A549 (cell line): Measurements from ENCODE around the gene TMEM101.

Experiments
- CEBPB ChIP-seq, 2 experiments: fragments of >200 bp in 1 of 2; sonication (Bioruptor Twin) in 1 of 2; formaldehyde crosslinking in 1 of 2; IDR thresholded peaks; 2 replicates each; pipeline ENCODE4 v1.6.1; 2012 to 2016
- CHD2 ChIP-seq: fragments of 150-350 bp; IDR thresholded peaks from 2 replicates; pipeline ENCODE4 v1.6.1; 2014; ENCODE audit warnings: low read length; ENCODE audit not compliant: partially characterized antibody
- KDM1A ChIP-seq: fragments of 200-600 bp; sonication (generic); IDR thresholded peaks from 2 replicates; pipeline ENCODE4 v1.6.1; 2016; ENCODE audit warnings: low read depth, mild to moderate bottlenecking
- PHF8 ChIP-seq: fragments of 200-600 bp; sonication (generic); IDR thresholded peaks from 2 replicates; pipeline ENCODE4 v1.6.1; 2016; ENCODE audit warnings: low read depth, mild to moderate bottlenecking, antibody characterized with exemption, moderate library complexity, borderline replicate concordance
- POLR2A ChIP-seq: IDR thresholded peaks from 2 replicates; pipeline ENCODE4 v1.6.1; 2012; ENCODE audit warnings: mild to moderate bottlenecking, low read length
- POLR2AphosphoS2 ChIP-seq: conservative IDR thresholded peaks from 2 replicates; pipeline ENCODE4 v1.6.1; 2012; ENCODE audit warnings: low read length, improper control_type of control experiment, inconsistent platforms
- RAD21 ChIP-seq, 2 experiments: fragments of >200 bp in 1 of 2; sonication (Bioruptor Twin) in 1 of 2; formaldehyde crosslinking in 1 of 2; IDR thresholded peaks in 1 of 2; conservative IDR thresholded peaks in 1 of 2; 2 replicates in 1 of 2; 3 replicates in 1 of 2; pipeline ENCODE4 v1.6.1; 2012 to 2018; ENCODE audit warnings: inconsistent platforms in 1 of 2
- SMC3 ChIP-seq: fragments of >200 bp; sonication (Bioruptor Twin); formaldehyde crosslinking; IDR thresholded peaks from 3 replicates; pipeline ENCODE4 v1.6.1; 2018; ENCODE audit warnings: inconsistent platforms
- ZC3H11A ChIP-seq: fragments of 450-650 bp; IDR thresholded peaks from 2 replicates; pipeline ENCODE4 v1.6.1; 2014; ENCODE audit warnings: antibody characterized with exemption, mild to moderate bottlenecking
- ZFP36 ChIP-seq: fragments of 450-650 bp; IDR thresholded peaks from 2 replicates; pipeline ENCODE4 v1.6.1; 2014; ENCODE audit warnings: borderline replicate concordance; ENCODE audit not compliant: partially characterized antibody
- TF ChIP-seq, protein P1 (sequence below): fragments of >200 bp; sonication (Bioruptor Twin); formaldehyde crosslinking; IDR thresholded peaks from 3 replicates; pipeline ENCODE4 v1.5.1; 2016
- TF ChIP-seq, protein P2 (sequence below): IDR thresholded peaks from 2 replicates; pipeline ENCODE4 v1.6.1; 2012
- TF ChIP-seq, protein P3 (sequence below): fragments of 200-600 bp; sonication (generic); IDR thresholded peaks from 2 replicates; pipeline ENCODE4 v1.6.1; 2016; ENCODE audit warnings: antibody characterized with exemption, mild to moderate bottlenecking, moderate library complexity

DNA sequence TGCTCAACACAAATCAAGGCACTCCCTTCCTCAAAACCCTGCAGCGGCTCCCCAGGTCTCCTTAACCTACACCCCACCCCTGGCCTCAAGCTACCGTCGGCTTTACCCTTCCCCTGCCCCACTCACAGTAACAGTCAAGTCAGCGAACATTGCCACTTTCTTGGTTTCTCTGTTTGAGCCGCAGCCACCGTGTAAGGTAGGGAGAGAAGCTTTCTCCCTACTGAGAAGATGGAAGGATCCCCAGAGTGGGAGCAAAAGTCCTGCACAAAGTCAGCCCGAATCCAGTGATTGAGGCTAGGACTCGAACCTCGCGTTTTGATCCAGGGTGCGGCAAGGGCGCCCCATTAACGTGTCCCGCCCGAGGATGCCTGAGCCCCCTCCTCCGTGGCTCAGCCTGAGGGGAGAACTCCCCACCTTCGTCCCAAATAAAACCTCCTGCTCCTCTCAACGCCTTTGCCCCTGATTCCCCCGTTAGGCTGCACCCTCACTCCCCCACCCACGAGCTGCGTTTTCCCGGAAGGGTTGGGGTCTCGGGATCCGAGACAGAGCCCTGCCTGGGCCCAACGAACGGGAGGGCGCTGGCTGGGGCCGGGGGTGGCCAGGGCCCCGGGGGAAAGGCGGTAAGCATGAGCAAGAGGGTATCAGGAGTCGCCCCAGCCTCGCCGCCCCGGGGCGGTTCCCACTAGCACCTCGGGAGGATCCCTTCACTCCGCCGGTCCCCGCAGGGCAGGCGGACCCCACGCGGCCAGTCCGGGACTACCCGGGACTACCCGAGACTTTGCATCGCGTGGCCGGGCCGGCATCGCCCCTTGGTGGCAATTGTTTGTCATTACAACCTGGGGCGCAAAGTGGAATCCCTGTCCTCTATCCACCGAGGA lies 20.3 kb downstream of the TMEM101 start:
- TF ChIP-seq, protein P1, sequence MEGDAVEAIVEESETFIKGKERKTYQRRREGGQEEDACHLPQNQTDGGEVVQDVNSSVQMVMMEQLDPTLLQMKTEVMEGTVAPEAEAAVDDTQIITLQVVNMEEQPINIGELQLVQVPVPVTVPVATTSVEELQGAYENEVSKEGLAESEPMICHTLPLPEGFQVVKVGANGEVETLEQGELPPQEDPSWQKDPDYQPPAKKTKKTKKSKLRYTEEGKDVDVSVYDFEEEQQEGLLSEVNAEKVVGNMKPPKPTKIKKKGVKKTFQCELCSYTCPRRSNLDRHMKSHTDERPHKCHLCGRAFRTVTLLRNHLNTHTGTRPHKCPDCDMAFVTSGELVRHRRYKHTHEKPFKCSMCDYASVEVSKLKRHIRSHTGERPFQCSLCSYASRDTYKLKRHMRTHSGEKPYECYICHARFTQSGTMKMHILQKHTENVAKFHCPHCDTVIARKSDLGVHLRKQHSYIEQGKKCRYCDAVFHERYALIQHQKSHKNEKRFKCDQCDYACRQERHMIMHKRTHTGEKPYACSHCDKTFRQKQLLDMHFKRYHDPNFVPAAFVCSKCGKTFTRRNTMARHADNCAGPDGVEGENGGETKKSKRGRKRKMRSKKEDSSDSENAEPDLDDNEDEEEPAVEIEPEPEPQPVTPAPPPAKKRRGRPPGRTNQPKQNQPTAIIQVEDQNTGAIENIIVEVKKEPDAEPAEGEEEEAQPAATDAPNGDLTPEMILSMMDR = peak; percentile 96
- TF ChIP-seq SMC3 = peak; percentile 97
- no peak for TF ChIP-seq POLR2A
- no peak for TF ChIP-seq PHF8
- no peak for TF ChIP-seq KDM1A
- TF ChIP-seq, protein P2, sequence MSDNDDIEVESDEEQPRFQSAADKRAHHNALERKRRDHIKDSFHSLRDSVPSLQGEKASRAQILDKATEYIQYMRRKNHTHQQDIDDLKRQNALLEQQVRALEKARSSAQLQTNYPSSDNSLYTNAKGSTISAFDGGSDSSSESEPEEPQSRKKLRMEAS = peak; percentile 68; the same call in 1 of the 2 replicates
- peak; percentile 59 for TF ChIP-seq CHD2
- TF ChIP-seq, protein P3, sequence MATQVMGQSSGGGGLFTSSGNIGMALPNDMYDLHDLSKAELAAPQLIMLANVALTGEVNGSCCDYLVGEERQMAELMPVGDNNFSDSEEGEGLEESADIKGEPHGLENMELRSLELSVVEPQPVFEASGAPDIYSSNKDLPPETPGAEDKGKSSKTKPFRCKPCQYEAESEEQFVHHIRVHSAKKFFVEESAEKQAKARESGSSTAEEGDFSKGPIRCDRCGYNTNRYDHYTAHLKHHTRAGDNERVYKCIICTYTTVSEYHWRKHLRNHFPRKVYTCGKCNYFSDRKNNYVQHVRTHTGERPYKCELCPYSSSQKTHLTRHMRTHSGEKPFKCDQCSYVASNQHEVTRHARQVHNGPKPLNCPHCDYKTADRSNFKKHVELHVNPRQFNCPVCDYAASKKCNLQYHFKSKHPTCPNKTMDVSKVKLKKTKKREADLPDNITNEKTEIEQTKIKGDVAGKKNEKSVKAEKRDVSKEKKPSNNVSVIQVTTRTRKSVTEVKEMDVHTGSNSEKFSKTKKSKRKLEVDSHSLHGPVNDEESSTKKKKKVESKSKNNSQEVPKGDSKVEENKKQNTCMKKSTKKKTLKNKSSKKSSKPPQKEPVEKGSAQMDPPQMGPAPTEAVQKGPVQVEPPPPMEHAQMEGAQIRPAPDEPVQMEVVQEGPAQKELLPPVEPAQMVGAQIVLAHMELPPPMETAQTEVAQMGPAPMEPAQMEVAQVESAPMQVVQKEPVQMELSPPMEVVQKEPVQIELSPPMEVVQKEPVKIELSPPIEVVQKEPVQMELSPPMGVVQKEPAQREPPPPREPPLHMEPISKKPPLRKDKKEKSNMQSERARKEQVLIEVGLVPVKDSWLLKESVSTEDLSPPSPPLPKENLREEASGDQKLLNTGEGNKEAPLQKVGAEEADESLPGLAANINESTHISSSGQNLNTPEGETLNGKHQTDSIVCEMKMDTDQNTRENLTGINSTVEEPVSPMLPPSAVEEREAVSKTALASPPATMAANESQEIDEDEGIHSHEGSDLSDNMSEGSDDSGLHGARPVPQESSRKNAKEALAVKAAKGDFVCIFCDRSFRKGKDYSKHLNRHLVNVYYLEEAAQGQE = no peak
- TF ChIP-seq RAD21 (conservative IDR thresholded peaks at IDR 0.05 in 1 of 2, IDR thresholded peaks at IDR 0.05 in 1 of 2) = peak; percentile 96 to 98
- no peak for TF ChIP-seq ZC3H11A
- TF ChIP-seq ZFP36 = no peak
- TF ChIP-seq POLR2AphosphoS2 = no peak
- no peak; a peak in 1 of 4 replicates for TF ChIP-seq CEBPB (IDR thresholded peaks at IDR 0.05)
